Glomerular visceral epithelial cell (primary cell): Measurements from ENCODE around the gene C10orf105.

Experiments
- DNase-seq: peaks from one replicate; pipeline ENCODE4 v3.0.0-alpha.2; 2016; ENCODE audit errors: extremely low spot score

Gene C10orf105

GRCh38 chr10:71716426-71716825 is 3.2 kb downstream of the C10orf105 start:
- DNase-seq: no peak

- no peak for DNase-seq
Measured at GRCh38 chr10:71715860-71716259, 3.7 kb downstream of the C10orf105 start.

- DNase-seq: no peak
Measured at GRCh38 chr10:71715026-71715425, 4.6 kb downstream of the C10orf105 start.

- DNase-seq: no peak
Measured at GRCh38 chr10:71714592-71714991, 5.0 kb downstream of the C10orf105 start.

DNA sequence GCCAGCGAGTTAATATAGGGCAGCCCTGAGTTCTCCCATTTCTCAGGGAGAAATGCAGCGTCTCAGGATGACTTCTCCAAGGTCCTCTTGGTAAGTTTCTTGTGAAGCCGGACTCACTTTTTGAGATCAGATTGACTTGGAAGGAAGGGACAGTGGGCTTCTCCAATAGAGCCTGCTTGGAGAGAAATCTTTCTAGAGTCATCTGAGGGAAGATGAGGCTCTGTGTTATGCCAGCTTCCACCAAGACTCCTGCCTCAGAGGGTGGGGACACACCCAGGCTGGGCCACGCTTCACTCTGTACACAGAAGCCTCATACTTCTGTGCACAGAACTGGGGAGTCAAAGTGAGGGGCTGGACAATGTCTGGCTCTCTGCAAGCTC is 5.6 kb downstream of the C10orf105 start:
- DNase-seq: no peak

DNA sequence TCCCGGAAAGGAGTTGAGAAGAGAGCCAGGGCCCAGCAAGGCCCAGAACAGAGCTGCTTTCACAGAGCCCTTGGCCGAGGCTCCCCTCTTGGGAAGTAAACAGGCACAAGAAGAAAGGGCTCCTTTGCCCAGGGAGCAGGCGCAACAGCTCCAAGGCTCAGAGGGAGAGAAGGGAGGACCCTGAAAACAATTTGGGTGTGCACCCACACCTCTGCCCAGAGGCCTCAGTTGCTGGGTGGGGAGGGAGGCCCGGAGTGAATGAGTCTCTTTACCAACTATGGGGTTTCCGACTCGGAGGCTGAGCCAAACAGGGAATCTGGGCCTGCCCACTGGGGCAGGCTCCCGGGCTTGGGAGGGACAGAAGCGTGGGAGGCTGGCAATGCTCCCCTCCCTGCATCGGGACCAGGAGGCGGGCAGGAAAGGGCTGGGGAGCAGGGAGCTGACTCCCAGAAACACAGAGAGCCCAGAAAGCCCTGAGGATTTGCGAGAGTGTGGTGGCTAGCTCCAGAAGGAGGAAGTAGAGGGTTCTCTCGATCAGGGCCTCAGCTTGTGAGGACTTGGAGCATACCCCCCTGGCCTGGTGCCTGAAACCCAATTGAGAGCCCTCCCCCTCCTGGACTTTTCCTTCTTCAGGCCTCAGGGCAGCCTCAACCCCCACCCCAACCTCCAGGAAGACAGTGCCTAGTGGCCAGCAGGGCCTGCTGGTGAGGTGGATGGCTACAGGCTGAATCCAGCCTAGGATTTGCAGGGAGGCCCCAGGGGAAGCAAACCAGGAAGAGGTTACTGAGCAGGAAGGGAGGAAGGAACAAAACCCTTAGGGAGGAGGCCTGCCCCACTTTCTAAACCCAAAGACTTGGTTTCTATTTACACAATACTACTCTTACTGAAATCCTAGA is 6.2 kb downstream of the C10orf105 start:
- no peak for DNase-seq

GRCh38 chr10:71712572-71713134 is 6.9 kb downstream of the C10orf105 start:
- no peak for DNase-seq

GRCh38 chr10:71712170-71712569 is 7.4 kb downstream of the C10orf105 start:
- DNase-seq: no peak

DNA sequence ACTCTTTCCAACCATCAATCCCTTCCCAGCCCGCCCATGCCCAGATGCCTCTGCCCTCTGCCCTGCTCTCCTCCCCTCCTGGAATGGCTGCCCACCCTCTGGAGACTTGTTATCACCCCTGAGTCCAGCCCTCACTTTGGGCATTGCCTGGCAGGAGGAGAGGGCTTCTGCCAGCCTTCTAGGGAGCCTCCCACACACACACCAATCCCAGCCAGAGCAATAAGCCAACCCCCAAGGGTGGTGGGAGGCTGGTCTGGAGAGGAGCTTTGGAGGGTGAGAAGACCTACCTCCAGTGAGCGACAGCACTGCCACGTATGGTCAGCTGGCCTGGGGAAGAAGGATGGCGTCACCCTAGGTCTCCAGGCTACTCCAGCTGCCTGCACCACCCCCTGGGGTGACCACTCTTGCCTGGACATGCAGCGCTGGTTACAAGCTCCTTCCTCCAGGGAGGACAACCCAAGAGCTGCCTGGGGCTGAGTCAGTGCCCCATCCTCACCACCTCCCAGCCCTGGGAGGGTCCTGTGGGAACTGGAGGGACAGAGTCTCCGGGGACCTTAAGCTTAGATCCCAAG is 8.4 kb downstream of the C10orf105 start:
- DNase-seq: peak; percentile 9

GRCh38 chr10:71710519-71710918 is 9.1 kb downstream of the C10orf105 start:
- no peak for DNase-seq

- no peak for DNase-seq
Measured at GRCh38 chr10:71708897-71709882, 10.4 kb downstream of the C10orf105 start.

- DNase-seq: peak; percentile 12
Measured at GRCh38 chr10:71708301-71708703, 11.3 kb downstream of the C10orf105 start.

GRCh38 chr10:71707240-71707789 is 12.3 kb downstream of the C10orf105 start:
- no peak for DNase-seq

DNA sequence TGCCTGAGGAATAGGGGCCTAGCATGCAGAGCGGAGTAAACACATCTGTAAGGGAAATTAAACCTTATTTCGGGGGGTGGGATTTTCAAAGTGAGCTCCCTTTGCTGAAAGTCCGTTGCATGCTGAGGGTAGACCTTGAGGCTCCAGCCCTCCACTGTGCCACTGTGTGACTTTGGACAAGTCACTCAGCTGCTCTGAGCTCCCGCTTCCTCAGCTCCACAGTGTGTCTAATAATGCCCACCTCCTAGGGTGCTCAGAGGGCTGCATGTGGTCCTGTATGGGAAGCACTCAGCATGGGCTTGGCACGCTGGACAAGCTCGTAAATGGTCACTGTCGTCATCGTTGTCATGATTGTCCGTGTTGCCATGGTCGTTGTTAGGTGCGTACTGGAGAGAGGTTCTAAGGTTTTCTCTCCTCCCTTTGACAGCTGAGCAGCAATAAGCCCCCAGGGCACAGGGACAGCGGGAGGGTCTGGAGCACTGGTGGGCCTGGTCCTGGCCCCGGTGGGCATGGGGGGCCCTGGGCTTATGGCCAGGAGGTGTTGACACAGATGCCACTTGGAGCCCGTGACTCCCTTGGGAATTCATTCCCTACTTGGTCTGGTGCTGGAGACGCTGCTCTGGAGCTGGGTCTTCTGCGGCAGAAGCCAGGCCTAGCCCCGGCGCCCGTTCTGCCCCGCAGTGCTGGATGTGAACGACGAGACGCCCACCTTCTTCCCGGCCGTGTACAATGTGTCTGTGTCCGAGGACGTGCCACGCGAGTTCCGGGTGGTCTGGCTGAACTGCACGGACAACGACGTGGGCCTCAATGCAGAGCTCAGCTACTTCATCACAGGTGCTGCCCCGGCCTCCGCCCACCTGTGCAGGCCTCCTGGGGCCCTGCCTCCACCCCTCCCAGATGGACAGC is 13.1 kb downstream of the C10orf105 start:
- DNase-seq: no peak

- no peak for DNase-seq
Measured at GRCh38 chr10:71705582-71705981, 14.0 kb downstream of the C10orf105 start.

DNA sequence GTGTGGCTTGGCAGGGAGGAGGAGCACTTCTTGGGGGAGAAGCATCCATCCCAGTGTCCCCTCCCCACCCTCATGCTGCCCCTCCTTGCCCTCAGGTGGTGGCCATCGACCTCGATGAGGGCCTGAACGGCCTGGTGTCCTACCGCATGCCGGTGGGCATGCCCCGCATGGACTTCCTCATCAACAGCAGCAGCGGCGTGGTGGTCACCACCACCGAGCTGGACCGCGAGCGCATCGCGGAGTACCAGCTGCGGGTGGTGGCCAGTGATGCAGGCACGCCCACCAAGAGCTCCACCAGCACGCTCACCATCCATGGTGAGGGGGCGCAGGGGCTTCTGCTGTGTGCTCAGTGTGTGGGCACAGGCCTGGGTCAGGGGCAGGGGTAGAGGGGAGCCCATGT is 14.8 kb downstream of the C10orf105 start:
- DNase-seq: no peak

- no peak for DNase-seq
Measured at GRCh38 chr10:71703577-71703976, 16.0 kb downstream of the C10orf105 start.

GRCh38 chr10:71701496-71702132 is 18.0 kb downstream of the C10orf105 start:
- DNase-seq: no peak

GRCh38 chr10:71700731-71701368 is 18.7 kb downstream of the C10orf105 start:
- DNase-seq: no peak
